Keratinocyte (primary cell): ENCODE measurements around the gene ID2. TPM values are rescaled to one million over a fixed set of nuclear protein-coding genes. Genes with fewer than 3 reads are reported as not detected.

Source experiments
- DNase-seq: peaks from one replicate; pipeline ENCODE4 v3.0.0-alpha.2; 2011; ENCODE audit warnings: low read depth, missing footprints, low spot score
- FAIRE-seq: peaks from 2 replicates; lab custom pipeline; 2011; peaks lifted over from hg19 to GRCh38; lab: Jason Lieb, UNC
- H2AFZ ChIP-seq: 2 replicates; pipeline ENCODE4 v1.6.0; 2012; ENCODE audit warnings: low read length, control low read depth, inconsistent platforms; ENCODE audit not compliant: control insufficient read depth
- H3K27ac ChIP-seq: 2 replicates; pipeline ENCODE4 v1.5.1; 2011; ENCODE audit warnings: low read length; ENCODE audit not compliant: control insufficient read depth, insufficient read depth
- H3K27me3 ChIP-seq: 3 replicates; pipeline ENCODE4 v1.6.0; 2011; ENCODE audit warnings: low read length; ENCODE audit not compliant: control insufficient read depth, insufficient read depth; ENCODE audit errors: extremely low read depth
- H3K36me3 ChIP-seq, 2 experiments: 2 replicates in 1 of 2; 3 replicates in 1 of 2; pipeline ENCODE4 v1.5.1; 2011; ENCODE audit warnings: low read length in 2 of 2, mild to moderate bottlenecking in 1 of 2; ENCODE audit not compliant: control insufficient read depth in 2 of 2, insufficient read depth in 2 of 2; ENCODE audit errors: extremely low read depth in 1 of 2
- H3K4me1 ChIP-seq: 3 replicates; pipeline ENCODE4 v1.5.1; 2011; ENCODE audit warnings: low read length; ENCODE audit not compliant: control insufficient read depth, insufficient read depth; ENCODE audit errors: extremely low read depth
- H3K4me2 ChIP-seq: 3 replicates; pipeline ENCODE4 v1.6.0; 2011; ENCODE audit warnings: low read depth, low read length; ENCODE audit not compliant: control insufficient read depth, insufficient read depth; ENCODE audit errors: extremely low read depth
- H3K4me3 ChIP-seq, 3 experiments: fragments of 200-600 bp in 1 of 3; sonication (generic) in 1 of 3; 2 replicates in 2 of 3; 3 replicates in 1 of 3; pipeline ENCODE4 v1.5.1; 2011 to 2016; ENCODE audit warnings: low read length in 3 of 3, mild to moderate bottlenecking in 3 of 3, control low read depth in 2 of 3, inconsistent platforms in 1 of 3, low read depth in 1 of 3, mixed read lengths in 1 of 3, mixed run types in 1 of 3, moderate library complexity in 1 of 3; ENCODE audit not compliant: control insufficient read depth in 2 of 3, insufficient read depth in 2 of 3; ENCODE audit errors: extremely low read depth in 1 of 3
- H3K79me2 ChIP-seq: 2 replicates; pipeline ENCODE4 v1.6.0; 2012; ENCODE audit warnings: low read length; ENCODE audit not compliant: control insufficient read depth, insufficient read depth
- H3K9ac ChIP-seq: 3 replicates; pipeline ENCODE4 v1.6.0; 2011; ENCODE audit warnings: low read length; ENCODE audit not compliant: control insufficient read depth, insufficient read depth; ENCODE audit errors: extremely low read depth
- H3K9me1 ChIP-seq: 3 replicates; pipeline ENCODE4 v1.6.0; 2011; ENCODE audit warnings: low read length; ENCODE audit not compliant: control insufficient read depth, insufficient read depth; ENCODE audit errors: extremely low read depth
- H3K9me3 ChIP-seq: 2 replicates; pipeline ENCODE4 v1.5.1; 2012; ENCODE audit warnings: low read depth, low read length; ENCODE audit not compliant: control insufficient read depth
- H4K20me1 ChIP-seq: 3 replicates; pipeline ENCODE4 v1.6.0; 2011; ENCODE audit warnings: low read length; ENCODE audit not compliant: control insufficient read depth, insufficient read depth; ENCODE audit errors: extremely low read depth
- CTCF ChIP-seq, 3 experiments: IDR thresholded peaks in 1 of 3; conservative IDR thresholded peaks in 1 of 3; optimal IDR thresholded peaks in 1 of 3; 2 replicates in 2 of 3; 3 replicates in 1 of 3; pipeline versions ENCODE3 to v1.5.1; 2011; ENCODE audit warnings: low read length in 3 of 3, mild to moderate bottlenecking in 3 of 3, moderate library complexity in 2 of 3, control low read depth in 1 of 3, inconsistent platforms in 1 of 3; ENCODE audit not compliant: insufficient read depth in 2 of 3; ENCODE audit errors: extremely low read depth in 1 of 3
- EZH2 ChIP-seq: IDR thresholded peaks from one replicate; pipeline ENCODE4 v1.6.1; 2012; ENCODE audit warnings: inconsistent platforms, mild to moderate bottlenecking, low read length, moderate library complexity
- dilution Hi-C: fragments of 300-500 bp; cut with MboI; formaldehyde crosslinking; loops from one replicate; pipeline ENCODE4 v1.7.0; 2020; ENCODE audit warnings: low sequenced_read_pairs; ENCODE audit not compliant: extremely low pct_ligation_motif_present
- polyA plus RNA-seq, 5 experiments: library from polyadenylated mRNA; depleted of rRNA in 3 of 5; stranded (reverse) in 3 of 5; stranded (forward) in 1 of 5; unstranded in 1 of 5; fragments of >200 nt; gene quantifications; 1 replicate in 1 of 5; 2 replicates in 3 of 5; 3 replicates in 1 of 5; pipeline versions ENCODE4 v1.2.1 to v1.2.3, GENCODE V29; 2011 to 2012; ENCODE audit warnings: missing spikeins in 2 of 5, low read depth in 1 of 5, low replicate concordance in 1 of 5

Gene ID2
- polyA plus RNA-seq, 1 donor (not counting 4 experiments of a cell fraction or from before 2014, with no cell fraction given): 6.3 TPM

DNA sequence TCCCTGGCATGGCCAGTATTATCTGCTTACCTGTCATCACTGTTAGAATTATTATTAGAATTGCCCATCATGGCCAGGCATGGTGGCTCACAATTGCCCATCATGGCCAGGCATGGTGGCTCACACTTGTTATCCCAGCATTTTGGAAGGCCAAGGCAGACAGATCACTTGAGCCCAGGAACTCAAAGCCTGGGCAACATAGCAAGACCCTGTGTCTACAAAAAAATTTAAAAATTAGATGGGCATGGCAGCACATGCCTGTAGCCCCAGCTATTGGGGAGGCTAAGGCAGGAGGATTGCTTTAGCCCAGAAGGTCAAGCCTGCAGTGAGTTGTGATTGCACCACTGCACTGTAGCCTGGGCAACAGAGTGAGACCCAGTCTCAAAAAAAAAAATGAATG lies 27.4 kb upstream of the ID2 start:
- Histone ChIP-seq H3K9me1 (no peaks in the 10 kb centered on the region), H3K36me3 (no peaks in the 10 kb centered on the region), H3K79me2 (no peaks in the 10 kb centered on the region), H4K20me1 (no peaks in the 10 kb centered on the region), H3K27me3 (no peaks in the 10 kb centered on the region), H3K27ac (no peak overlapping the region), H3K4me2 (no peak overlapping the region), H3K4me3 (no peak overlapping the region), H2AFZ (no peak overlapping the region), H3K4me1 (no peaks in the 10 kb centered on the region), H3K9ac (no peak overlapping the region), H3K9me3 (no peaks in the 10 kb centered on the region)
- DNase-seq: no peak
- FAIRE-seq: no peak
- dilution Hi-C loops: no loop called here
- TF ChIP-seq EZH2: no peak
- no peak for TF ChIP-seq CTCF (optimal IDR thresholded peaks at IDR 0.05 in 1 of 3, IDR thresholded peaks at IDR 0.05 in 1 of 3, conservative IDR thresholded peaks at IDR 0.05 in 1 of 3; ENCODE audit: extremely low read depth in 1 of 3, insufficient read depth in 2 of 3, low read length in 3 of 3)

- Histone ChIP-seq H3K4me3 (no peak overlapping the region), H3K79me2 (no peaks in the 10 kb centered on the region), H3K4me2 (no peak overlapping the region), H4K20me1 (no peaks in the 10 kb centered on the region), H3K9ac (no peak overlapping the region), H3K36me3 (no peaks in the 10 kb centered on the region), H3K27ac (no peak overlapping the region), H2AFZ (no peak overlapping the region), H3K9me3 (no peaks in the 10 kb centered on the region), H3K27me3 (no peaks in the 10 kb centered on the region), H3K9me1 (no peaks in the 10 kb centered on the region), H3K4me1 (no peaks in the 10 kb centered on the region)
- dilution Hi-C loops: no loop called here
- no peak for FAIRE-seq
- no peak for DNase-seq
- TF ChIP-seq CTCF (optimal IDR thresholded peaks at IDR 0.05 in 1 of 3, IDR thresholded peaks at IDR 0.05 in 1 of 3, conservative IDR thresholded peaks at IDR 0.05 in 1 of 3; ENCODE audit: extremely low read depth in 1 of 3, insufficient read depth in 2 of 3, low read length in 3 of 3) (no peak), EZH2 (no peak)
These were observed 25.7 kb upstream of the ID2 start for GRCh38 chr2:8656160-8656641.
